Panc1 (cell line): Measurements from ENCODE around the gene PAQR4. TPM values are rescaled to one million over a fixed set of nuclear protein-coding genes. Genes with fewer than 3 reads are reported as not detected.

Experiments used
- ATAC-seq: fragments of 200-7000 bp; cut with Tn5 transposase; 2 replicates; pipeline ENCODE4 v1.9.1; 2020; ENCODE audit warnings: mild to moderate bottlenecking, moderate library complexity
- BruUV-seq: library from RNA; stranded (reverse); fragments of 400-500 nt; replicated peaks from 2 replicates; lab custom pipeline; 2021; lab: Mats Ljungman, UMichigan
- CTCF ChIA-PET: fragments of 300-600 bp; sonication (Branson Sonifier 250); formaldehyde crosslinking; loops from one replicate; lab custom pipeline; 2022; ENCODE audit warnings: antibody characterized with exemption; lab: Charles Lee
- POLR2A ChIA-PET: fragments of 300-600 bp; sonication (Branson Sonifier 250); formaldehyde crosslinking; loops from one replicate; lab custom pipeline; 2022; ENCODE audit warnings: antibody characterized with exemption; lab: Charles Lee
- DNase-seq: peaks from one replicate; pipeline ENCODE4 v3.0.0-alpha.2; 2010; ENCODE audit warnings: low read depth, low spot score
- H3K27ac ChIP-seq: 2 replicates; pipeline ENCODE4 v1.5.1; 2011; ENCODE audit warnings: mild to moderate bottlenecking, low read length, inconsistent platforms
- H3K27me3 ChIP-seq: fragments of 200-500 bp; sonication (Bioruptor generic); 2 replicates; pipeline ENCODE4 v1.6.0; 2014; ENCODE audit warnings: low read length, inconsistent platforms; ENCODE audit not compliant: control insufficient read depth, insufficient read depth
- H3K36me3 ChIP-seq: fragments of 200-500 bp; sonication (Bioruptor generic); 2 replicates; pipeline ENCODE4 v1.5.1; 2014; ENCODE audit warnings: inconsistent platforms, mild to moderate bottlenecking, low read length, moderate library complexity; ENCODE audit not compliant: control insufficient read depth, insufficient read depth
- H3K4me1 ChIP-seq: 2 replicates; pipeline ENCODE4 v1.5.1; 2011; ENCODE audit warnings: inconsistent platforms, mild to moderate bottlenecking, low read length, moderate library complexity; ENCODE audit not compliant: control insufficient read depth, insufficient read depth
- H3K4me3 ChIP-seq, 2 experiments: 2 replicates each; pipeline ENCODE4 v1.5.1; 2011 to 2012; ENCODE audit warnings: low read depth in 2 of 2, low read length in 2 of 2, mild to moderate bottlenecking in 2 of 2, inconsistent platforms in 1 of 2, moderate library complexity in 1 of 2
- H3K9me3 ChIP-seq: fragments of 200-500 bp; sonication (Bioruptor generic); 2 replicates; pipeline ENCODE4 v1.5.1; 2014; ENCODE audit warnings: low read depth, mild to moderate bottlenecking, inconsistent platforms, low read length, moderate library complexity; ENCODE audit not compliant: control insufficient read depth, insufficient read depth
- POLR2AphosphoS5 ChIP-seq: IDR thresholded peaks from 2 replicates; pipeline ENCODE4 v1.6.1; 2012; ENCODE audit warnings: mild to moderate bottlenecking, low read depth, low read length, moderate library complexity
- SIN3A ChIP-seq: IDR thresholded peaks from 2 replicates; pipeline ENCODE4 v1.6.1; 2012; ENCODE audit warnings: low read depth, mild to moderate bottlenecking, low read length, moderate library complexity, borderline replicate concordance; ENCODE audit not compliant: insufficient read depth
- TCF7L2 ChIP-seq: IDR thresholded peaks from 2 replicates; pipeline ENCODE4 v1.6.1; 2011; ENCODE audit warnings: mild to moderate bottlenecking, low read depth, low read length, inconsistent platforms
- in situ Hi-C: cut with HindIII; loops from 2 replicates; pipeline ENCODE4 v1.10.0; 2016; ENCODE audit warnings: low sequenced_read_pairs, low pct_unique_long_range_greater_than_20kb
- intact Hi-C: fragments of 100-400 bp; cut with micrococcal nuclease; formaldehyde crosslinking; loops from one replicate; pipeline ENCODE4 v1.10.0; 2022; ENCODE audit not compliant: unreplicated experiment
- total RNA-seq: library from RNA; stranded (reverse); gene quantifications from one replicate; pipeline ENCODE4 v1.2.1, GENCODE V29; 2021; ENCODE audit not compliant: unreplicated experiment
- TF ChIP-seq, protein P1 (sequence below): fragments of 450-650 bp; IDR thresholded peaks from 2 replicates; pipeline ENCODE4 v1.5.1; 2017; ENCODE audit warnings: mild to moderate bottlenecking
- TF ChIP-seq, protein P2 (sequence below), 2 experiments: IDR thresholded peaks; 2 replicates each; pipeline ENCODE4 v1.6.1; 2011 to 2012; ENCODE audit warnings: low read depth in 2 of 2, control low read depth in 1 of 2, low read length in 1 of 2, mild to moderate bottlenecking in 1 of 2, moderate library complexity in 1 of 2; ENCODE audit not compliant: insufficient read depth in 1 of 2

The PAQR4 gene
- total RNA-seq, 1 experiment from 2014 or later, result 51.8 TPM

GRCh38 chr16:2976201-2976600 is 7.1 kb downstream of the PAQR4 start:
- Histone ChIP-seq H3K4me1 (peaks cover 55% of the 10 kb centered on the region), H3K36me3 (peaks cover 2% of the 10 kb centered on the region; the same call in 1 of the 2 replicates), H3K9me3 (no peaks in the 10 kb centered on the region), H3K27ac (no peak overlapping the region), H3K27me3 (no peaks in the 10 kb centered on the region), H3K4me3 (no peak overlapping the region)
- in situ Hi-C loops, result no loop called here
- ATAC-seq (no peak), DNase-seq (no peak)
- BruUV-seq, result no TSS peak
- TF ChIP-seq TCF7L2, result no peak
- no peak for TF ChIP-seq POLR2AphosphoS5
- TF ChIP-seq SIN3A, result no peak
- TF ChIP-seq, protein P1, sequence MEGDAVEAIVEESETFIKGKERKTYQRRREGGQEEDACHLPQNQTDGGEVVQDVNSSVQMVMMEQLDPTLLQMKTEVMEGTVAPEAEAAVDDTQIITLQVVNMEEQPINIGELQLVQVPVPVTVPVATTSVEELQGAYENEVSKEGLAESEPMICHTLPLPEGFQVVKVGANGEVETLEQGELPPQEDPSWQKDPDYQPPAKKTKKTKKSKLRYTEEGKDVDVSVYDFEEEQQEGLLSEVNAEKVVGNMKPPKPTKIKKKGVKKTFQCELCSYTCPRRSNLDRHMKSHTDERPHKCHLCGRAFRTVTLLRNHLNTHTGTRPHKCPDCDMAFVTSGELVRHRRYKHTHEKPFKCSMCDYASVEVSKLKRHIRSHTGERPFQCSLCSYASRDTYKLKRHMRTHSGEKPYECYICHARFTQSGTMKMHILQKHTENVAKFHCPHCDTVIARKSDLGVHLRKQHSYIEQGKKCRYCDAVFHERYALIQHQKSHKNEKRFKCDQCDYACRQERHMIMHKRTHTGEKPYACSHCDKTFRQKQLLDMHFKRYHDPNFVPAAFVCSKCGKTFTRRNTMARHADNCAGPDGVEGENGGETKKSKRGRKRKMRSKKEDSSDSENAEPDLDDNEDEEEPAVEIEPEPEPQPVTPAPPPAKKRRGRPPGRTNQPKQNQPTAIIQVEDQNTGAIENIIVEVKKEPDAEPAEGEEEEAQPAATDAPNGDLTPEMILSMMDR, result no peak
- TF ChIP-seq, protein P2, sequence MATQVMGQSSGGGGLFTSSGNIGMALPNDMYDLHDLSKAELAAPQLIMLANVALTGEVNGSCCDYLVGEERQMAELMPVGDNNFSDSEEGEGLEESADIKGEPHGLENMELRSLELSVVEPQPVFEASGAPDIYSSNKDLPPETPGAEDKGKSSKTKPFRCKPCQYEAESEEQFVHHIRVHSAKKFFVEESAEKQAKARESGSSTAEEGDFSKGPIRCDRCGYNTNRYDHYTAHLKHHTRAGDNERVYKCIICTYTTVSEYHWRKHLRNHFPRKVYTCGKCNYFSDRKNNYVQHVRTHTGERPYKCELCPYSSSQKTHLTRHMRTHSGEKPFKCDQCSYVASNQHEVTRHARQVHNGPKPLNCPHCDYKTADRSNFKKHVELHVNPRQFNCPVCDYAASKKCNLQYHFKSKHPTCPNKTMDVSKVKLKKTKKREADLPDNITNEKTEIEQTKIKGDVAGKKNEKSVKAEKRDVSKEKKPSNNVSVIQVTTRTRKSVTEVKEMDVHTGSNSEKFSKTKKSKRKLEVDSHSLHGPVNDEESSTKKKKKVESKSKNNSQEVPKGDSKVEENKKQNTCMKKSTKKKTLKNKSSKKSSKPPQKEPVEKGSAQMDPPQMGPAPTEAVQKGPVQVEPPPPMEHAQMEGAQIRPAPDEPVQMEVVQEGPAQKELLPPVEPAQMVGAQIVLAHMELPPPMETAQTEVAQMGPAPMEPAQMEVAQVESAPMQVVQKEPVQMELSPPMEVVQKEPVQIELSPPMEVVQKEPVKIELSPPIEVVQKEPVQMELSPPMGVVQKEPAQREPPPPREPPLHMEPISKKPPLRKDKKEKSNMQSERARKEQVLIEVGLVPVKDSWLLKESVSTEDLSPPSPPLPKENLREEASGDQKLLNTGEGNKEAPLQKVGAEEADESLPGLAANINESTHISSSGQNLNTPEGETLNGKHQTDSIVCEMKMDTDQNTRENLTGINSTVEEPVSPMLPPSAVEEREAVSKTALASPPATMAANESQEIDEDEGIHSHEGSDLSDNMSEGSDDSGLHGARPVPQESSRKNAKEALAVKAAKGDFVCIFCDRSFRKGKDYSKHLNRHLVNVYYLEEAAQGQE (IDR thresholded peaks at IDR 0.05; ENCODE audit: insufficient read depth in 1 of 2, low read depth in 2 of 2, low read length in 1 of 2), result no peak
- intact Hi-C loops, result no loop called here
- ChIA-PET POLR2A (no interaction called here), CTCF (interaction anchor here (0.6 kb wide), 1 partner anchor 301 kb away, joined by 3 read pairs; no protein-coding TSS in a partner anchor)

DNA sequence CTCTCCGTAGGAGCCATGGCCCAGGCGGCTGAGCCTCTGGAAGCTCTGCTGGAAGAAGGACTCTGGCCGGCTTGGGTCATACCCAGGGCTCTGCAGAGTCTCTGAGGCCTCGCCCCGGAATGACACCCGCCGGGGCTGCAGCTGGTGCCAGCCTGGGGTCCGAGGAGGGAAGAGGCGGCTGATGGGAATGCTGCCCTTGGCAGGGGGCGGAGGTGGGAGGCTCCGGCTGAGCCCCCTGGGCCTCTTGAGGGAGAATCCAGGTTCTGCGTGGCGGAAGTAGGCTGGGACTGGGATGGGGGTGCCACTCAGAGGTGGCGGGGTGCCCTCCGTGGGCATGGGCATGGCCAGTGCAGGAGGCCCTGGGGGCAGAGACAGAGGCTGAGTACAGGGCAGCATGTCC is 7.5 kb downstream of the PAQR4 start:
- in situ Hi-C loops (no loop called here), intact Hi-C loops (no loop called here)
- ATAC-seq (no peak), DNase-seq (no peak)
- peaks cover 55% of the 10 kb centered on the region for H3K4me1 ChIP-seq
- POLR2A ChIA-PET, result no interaction called here
- CTCF ChIA-PET, result no interaction called here
- no TSS peak for BruUV-seq
- no peaks in the 10 kb centered on the region for H3K27me3 ChIP-seq
- H3K36me3 ChIP-seq, result peaks cover 2% of the 10 kb centered on the region; the same call in 1 of the 2 replicates
- H3K4me3 ChIP-seq, result no peak overlapping the region
- no peak overlapping the region for H3K27ac ChIP-seq
- TF ChIP-seq, protein P1, result no peak
- TF ChIP-seq TCF7L2, result no peak
- TF ChIP-seq POLR2AphosphoS5, result no peak
- TF ChIP-seq, protein P2 (IDR thresholded peaks at IDR 0.05; ENCODE audit: insufficient read depth in 1 of 2, low read depth in 2 of 2, low read length in 1 of 2), result no peak
- TF ChIP-seq SIN3A, result no peak
- H3K9me3 ChIP-seq, result no peaks in the 10 kb centered on the region
